IMR-90 (cell line): Measurements from ENCODE around the gene ROBO3. TPM values are rescaled to one million over a fixed set of nuclear protein-coding genes. Genes with fewer than 3 reads are reported as not detected.
A peak's percentile ranks its signal among the peaks of the same experiment; 100 is the strongest.

Experiments
- ATAC-seq: fragments of 200-7000 bp; cut with Tn5 transposase; 2 replicates; pipeline ENCODE4 v1.9.1; 2020; ENCODE audit warnings: low read depth, mild to moderate bottlenecking, moderate library complexity
- BruUV-seq: library from RNA; stranded (reverse); fragments of 400-500 nt; replicated peaks from 2 replicates; lab custom pipeline; 2021; lab: Mats Ljungman, UMichigan
- CTCF ChIA-PET: fragments of 300-600 bp; formaldehyde crosslinking; extraction: SDS; loops from one replicate; lab custom pipeline; 2021; ENCODE audit warnings: antibody characterized with exemption; lab: Yijun Ruan, JAX
- POLR2A ChIA-PET: fragments of 300-600 bp; sonication (Branson Sonifier 250); formaldehyde crosslinking; loops from one replicate; lab custom pipeline; 2022; ENCODE audit warnings: antibody characterized with exemption; ENCODE audit not compliant: unreplicated experiment; lab: Charles Lee
- DNase-seq: peaks from one replicate; pipeline ENCODE4 v3.0.0; 2013
- H2AFZ ChIP-seq: replicated peaks from 2 replicates; pipeline ENCODE3; 2013; ENCODE audit warnings: low read length, mild to moderate bottlenecking; ENCODE audit not compliant: poor library complexity
- H2AK5ac ChIP-seq: 2 replicates; pipeline ENCODE4 v1.6.1; 2013; ENCODE audit warnings: low read depth, low read length, inconsistent platforms
- H2AK9ac ChIP-seq: replicated peaks from 2 replicates; pipeline ENCODE3; 2013; ENCODE audit warnings: mild to moderate bottlenecking, low read depth, low read length, moderate library complexity; ENCODE audit not compliant: poor library complexity
- H2BK120ac ChIP-seq: 2 replicates; pipeline ENCODE4 v1.6.1; 2013; ENCODE audit warnings: low read depth, low read length, inconsistent platforms
- H2BK15ac ChIP-seq: 3 replicates; pipeline ENCODE4 v1.6.1; 2013; ENCODE audit warnings: low read depth, low read length, inconsistent platforms
- H2BK20ac ChIP-seq: 2 replicates; pipeline ENCODE4 v1.6.1; 2013; ENCODE audit warnings: low read depth, mild to moderate bottlenecking, inconsistent platforms, low read length, moderate library complexity
- H2BK5ac ChIP-seq: 2 replicates; pipeline ENCODE4 v1.6.1; 2013; ENCODE audit warnings: mild to moderate bottlenecking, low read depth, low read length, inconsistent platforms; ENCODE audit not compliant: poor library complexity, severe bottlenecking
- H3K14ac ChIP-seq: replicated peaks from 2 replicates; pipeline ENCODE4 v1.6.1; 2013; ENCODE audit warnings: low read depth, low read length, inconsistent platforms
- H3K18ac ChIP-seq: 2 replicates; pipeline ENCODE4 v1.6.1; 2013; ENCODE audit warnings: low read depth, low read length, control low read depth
- H3K23ac ChIP-seq: 2 replicates; pipeline ENCODE4 v1.6.1; 2013; ENCODE audit warnings: low read depth, low read length, inconsistent platforms
- H3K27ac ChIP-seq: 2 replicates; pipeline ENCODE4 v1.5.1; 2013; ENCODE audit warnings: mild to moderate bottlenecking, control low read depth, low read length; ENCODE audit not compliant: insufficient read depth
- H3K27me3 ChIP-seq: 2 replicates; pipeline ENCODE4 v1.6.1; 2013; ENCODE audit warnings: low read length; ENCODE audit not compliant: control insufficient read depth, insufficient read depth
- H3K36me3 ChIP-seq: 2 replicates; pipeline ENCODE4 v1.6.1; 2013; ENCODE audit warnings: low read length, mixed read lengths; ENCODE audit not compliant: control insufficient read depth, insufficient read depth
- H3K4ac ChIP-seq: 2 replicates; pipeline ENCODE4 v1.6.1; 2013; ENCODE audit warnings: low read depth, low read length, inconsistent platforms
- H3K4me1 ChIP-seq: 2 replicates; pipeline ENCODE4 v1.6.1; 2013; ENCODE audit warnings: low read length, mixed read lengths; ENCODE audit not compliant: control insufficient read depth, insufficient read depth
- H3K4me2 ChIP-seq: 2 replicates; pipeline ENCODE4 v1.6.1; 2013; ENCODE audit warnings: low read depth, mild to moderate bottlenecking, control low read depth, low read length, moderate library complexity
- H3K4me3 ChIP-seq: 2 replicates; pipeline ENCODE4 v1.5.1; 2013; ENCODE audit warnings: low read depth, mild to moderate bottlenecking, control low read depth, low read length, moderate library complexity; ENCODE audit not compliant: insufficient read depth
- H3K56ac ChIP-seq: 2 replicates; pipeline ENCODE4 v1.6.1; 2013; ENCODE audit warnings: low read length, inconsistent platforms; ENCODE audit not compliant: insufficient read depth; ENCODE audit errors: extremely low read depth
- H3K79me1 ChIP-seq, 2 experiments: 2 replicates each; pipeline ENCODE4 v1.6.1; 2013; ENCODE audit warnings: low read length in 2 of 2, inconsistent platforms in 1 of 2, low read depth in 1 of 2
- H3K9ac ChIP-seq: 2 replicates; pipeline ENCODE4 v1.6.1; 2013; ENCODE audit warnings: low read depth, low read length, control low read depth
- H3K9me1 ChIP-seq: 2 replicates; pipeline ENCODE4 v1.6.1; 2013; ENCODE audit warnings: low read length, inconsistent platforms; ENCODE audit not compliant: insufficient read depth
- H3K9me3 ChIP-seq: 2 replicates; pipeline ENCODE4 v1.6.1; 2013; ENCODE audit warnings: low read length; ENCODE audit not compliant: control insufficient read depth, insufficient read depth
- H4K20me1 ChIP-seq: 2 replicates; pipeline ENCODE4 v1.6.1; 2013; ENCODE audit warnings: low read length, inconsistent platforms; ENCODE audit not compliant: insufficient read depth
- H4K5ac ChIP-seq: 2 replicates; pipeline ENCODE4 v1.6.1; 2013; ENCODE audit warnings: mild to moderate bottlenecking, low read depth, low read length, control low read depth
- H4K8ac ChIP-seq, 2 experiments: 2 replicates each; pipeline ENCODE4 v1.6.1; 2013; ENCODE audit warnings: low read depth in 2 of 2, low read length in 2 of 2, control low read depth in 1 of 2, inconsistent platforms in 1 of 2
- H4K91ac ChIP-seq: 2 replicates; pipeline ENCODE4 v1.6.1; 2013; ENCODE audit warnings: low read depth, low read length, inconsistent platforms; ENCODE audit not compliant: insufficient read depth
- FOS ChIP-seq: fragments of 150-350 bp; IDR thresholded peaks from 2 replicates; pipeline ENCODE4 v1.6.1; 2016; ENCODE audit warnings: low read depth, low read length
- NFE2L2 ChIP-seq: fragments of 150-350 bp; IDR thresholded peaks from 2 replicates; pipeline ENCODE4 v1.6.1; 2016; ENCODE audit warnings: low read depth, mild to moderate bottlenecking, low read length
- RCOR1 ChIP-seq: IDR thresholded peaks from 2 replicates; pipeline ENCODE4 v1.6.1; 2012; ENCODE audit warnings: mild to moderate bottlenecking, low read length, improper control_type of control experiment; ENCODE audit not compliant: insufficient replicate concordance
- WGBS, 2 experiments: methylation state at CpG; one replicate each; pipeline versions ENCODE4 v1.1.5 to v1.1.7; 2013; ENCODE audit warnings: missing lambda C conversion rate in 2 of 2; ENCODE audit not compliant: insufficient read length in 1 of 2; ENCODE audit errors: extremely low coverage in 2 of 2; 5-methylcytosine and 5-hydroxymethylcytosine counted together
- dilution Hi-C: fragments of 300-500 bp; cut with HindIII; formaldehyde crosslinking; loops from one replicate; pipeline ENCODE4 v1.14.3; 2018; ENCODE audit warnings: low sequenced_read_pairs; ENCODE audit not compliant: unreplicated experiment
- in situ Hi-C: fragments of 300-500 bp; cut with MboI; formaldehyde crosslinking; loops from 3 replicates; pipeline ENCODE4 v1.14.3; 2019; ENCODE audit warnings: low sequenced_read_pairs, inconsistent platforms, mixed read lengths
- intact Hi-C: fragments of 100-400 bp; cut with micrococcal nuclease; formaldehyde crosslinking; loops from 2 replicates; pipeline ENCODE4 v1.10.0; 2022
- polyA plus RNA-seq, 3 experiments: library from polyadenylated mRNA; depleted of rRNA; stranded (reverse); fragments of >200 nt; gene quantifications; 2 replicates each; pipeline ENCODE4 v1.2.3, GENCODE V29; 2012; ENCODE audit warnings: low replicate concordance in 1 of 3
- total RNA-seq: library from RNA; depleted of rRNA; stranded (reverse); fragments of >200 nt; gene quantifications from 2 replicates; pipeline ENCODE4 v1.2.3, GENCODE V29; 2012
- TF ChIP-seq, protein P1 (sequence below): conservative IDR thresholded peaks from 2 replicates; pipeline ENCODE4 v1.5.1; 2012; ENCODE audit warnings: mild to moderate bottlenecking, low read depth, low read length, improper control_type of control experiment

The ROBO3 gene
- total and polyA plus RNA-seq, 2 of the 4 experiments (the other 2 are of a cell fraction) = 12.0 to 54.1 TPM

DNA sequence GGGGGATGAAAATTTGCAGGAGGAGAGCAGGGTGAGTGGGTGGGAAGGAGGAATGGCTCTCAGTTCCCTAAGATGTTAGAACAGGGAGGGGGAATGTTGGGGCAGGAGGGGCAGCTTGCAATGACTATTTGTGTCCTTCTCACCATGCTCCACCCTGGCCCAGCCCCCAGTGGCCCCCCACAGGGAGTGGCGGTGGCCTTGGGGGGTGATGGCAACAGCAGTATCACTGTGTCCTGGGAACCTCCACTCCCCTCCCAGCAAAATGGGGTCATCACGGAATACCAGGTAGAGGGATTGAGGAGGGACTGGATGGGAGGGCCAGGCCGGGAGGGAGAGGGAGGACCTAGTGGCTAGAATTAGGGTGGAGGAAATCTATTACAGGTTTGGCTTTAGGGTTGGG, 10.2 kb downstream of the ROBO3 start:
- peak overlapping the region; percentile 34; the same call in 1 of the 2 replicates for H3K14ac ChIP-seq
- intact Hi-C loops = loop anchor here (5.0 to 10.0 kb wide), 2 partner anchors 267 to 529 kb away; no protein-coding TSS in a partner anchor
- H2AK9ac ChIP-seq = peak overlapping the region; percentile 87
- H3K4me3 ChIP-seq = peak overlapping the region; percentile 58; the same call in 1 of the 2 replicates
- peak overlapping the region; percentile 49; the same call in 1 of the 2 replicates for H3K23ac ChIP-seq
- in situ Hi-C loops = loop anchor here (5.0 kb wide), 1 partner anchor 77 kb away; the partner anchor contains the start of gene CCDC15
- WGBS, 2 experiments = no CpG with 5 or more reads among the region's 3 CpGs
- ChIA-PET CTCF (interaction anchor here (0.6 to 1.5 kb wide), 5 partner anchors 9 to 230 kb away, joined by 3 to 19 read pairs (median 7); partner anchors contain the start of genes CCDC15 and ROBO3), POLR2A (no interaction called here)
- no peak for ATAC-seq
- H2AFZ ChIP-seq = peak overlapping the region; percentile 99
- peaks cover 6 to 21% of the 10 kb centered on the region in 2 experiments; a peak in 3 of 4 replicates for H3K79me1 ChIP-seq
- no peaks in the 10 kb centered on the region for H4K20me1 ChIP-seq
- H4K5ac ChIP-seq = no peak overlapping the region
- H3K4me2 ChIP-seq = peak overlapping the region; percentile 65; the same call in 1 of the 2 replicates
- H3K9me3 ChIP-seq = no peaks in the 10 kb centered on the region
- TF ChIP-seq RCOR1 (no peak), FOS (no peak), NFE2L2 (no peak)
- TF ChIP-seq, protein P1, sequence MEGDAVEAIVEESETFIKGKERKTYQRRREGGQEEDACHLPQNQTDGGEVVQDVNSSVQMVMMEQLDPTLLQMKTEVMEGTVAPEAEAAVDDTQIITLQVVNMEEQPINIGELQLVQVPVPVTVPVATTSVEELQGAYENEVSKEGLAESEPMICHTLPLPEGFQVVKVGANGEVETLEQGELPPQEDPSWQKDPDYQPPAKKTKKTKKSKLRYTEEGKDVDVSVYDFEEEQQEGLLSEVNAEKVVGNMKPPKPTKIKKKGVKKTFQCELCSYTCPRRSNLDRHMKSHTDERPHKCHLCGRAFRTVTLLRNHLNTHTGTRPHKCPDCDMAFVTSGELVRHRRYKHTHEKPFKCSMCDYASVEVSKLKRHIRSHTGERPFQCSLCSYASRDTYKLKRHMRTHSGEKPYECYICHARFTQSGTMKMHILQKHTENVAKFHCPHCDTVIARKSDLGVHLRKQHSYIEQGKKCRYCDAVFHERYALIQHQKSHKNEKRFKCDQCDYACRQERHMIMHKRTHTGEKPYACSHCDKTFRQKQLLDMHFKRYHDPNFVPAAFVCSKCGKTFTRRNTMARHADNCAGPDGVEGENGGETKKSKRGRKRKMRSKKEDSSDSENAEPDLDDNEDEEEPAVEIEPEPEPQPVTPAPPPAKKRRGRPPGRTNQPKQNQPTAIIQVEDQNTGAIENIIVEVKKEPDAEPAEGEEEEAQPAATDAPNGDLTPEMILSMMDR = no peak
- BruUV-seq = no TSS peak
- no peak overlapping the region for H2BK15ac ChIP-seq
- peak overlapping the region; percentile 80; a peak in 3 of 4 replicates for H4K8ac ChIP-seq
- H3K18ac ChIP-seq = no peak overlapping the region
- peak overlapping the region; percentile 42 for H3K4ac ChIP-seq
- H2BK120ac ChIP-seq = no peak overlapping the region; the same call in 1 of the 2 replicates
- H2BK20ac ChIP-seq = no peak overlapping the region
- dilution Hi-C loops = no loop called here
- no peak overlapping the region for H3K9ac ChIP-seq
- no peak overlapping the region for H2BK5ac ChIP-seq
- peaks cover 29% of the 10 kb centered on the region for H3K27me3 ChIP-seq
- peak overlapping the region; percentile 7; the same call in 1 of the 2 replicates for H3K56ac ChIP-seq
- H2AK5ac ChIP-seq = no peak overlapping the region
- no peaks in the 10 kb centered on the region; the same call in 1 of the 2 replicates for H3K9me1 ChIP-seq
- no peaks in the 10 kb centered on the region for H3K36me3 ChIP-seq
- no peak overlapping the region for H4K91ac ChIP-seq
- no peak overlapping the region for H3K27ac ChIP-seq
- peaks cover 3% of the 10 kb centered on the region for H3K4me1 ChIP-seq
- no peak for DNase-seq
